Spleen (tissue), 11 donors: ENCODE data around the gene METTL26. TPM values are rescaled to one million over a fixed set of nuclear protein-coding genes. Genes with fewer than 3 reads are reported as not detected.
A peak's percentile ranks its signal among the peaks of the same experiment; 100 is the strongest.

Source experiments
- DNase-seq: peaks from one replicate; pipeline ENCODE4 v3.0.0-alpha.2; 2020
- H3K27ac ChIP-seq, 8 donors: fragments of 200-600 bp; sonication (generic) in 7 of 8; 1 replicate in 4 of 8; 2 replicates in 4 of 8; pipeline versions ENCODE4 v1.5.0 to v1.8.0; 2016 to 2021; ENCODE audit warnings: inconsistent platforms in 4 of 8, mild to moderate bottlenecking in 4 of 8, moderate library complexity in 1 of 8
- H3K27me3 ChIP-seq, 7 donors: fragments of 200-600 bp; sonication (generic) in 6 of 7; replicated peaks in 1 of 7; 1 replicate in 4 of 7; 2 replicates in 3 of 7; pipeline versions ENCODE4 v1.5.0 to v1.8.0; 2016 to 2021; ENCODE audit warnings: inconsistent platforms in 3 of 7, mild to moderate bottlenecking in 1 of 7
- H3K36me3 ChIP-seq, 6 donors: fragments of 200-600 bp; sonication (generic) in 5 of 6; 1 replicate in 4 of 6; 2 replicates in 2 of 6; pipeline versions ENCODE4 v1.5.0 to v1.8.0; 2016 to 2021; ENCODE audit warnings: inconsistent platforms in 2 of 6
- H3K4me1 ChIP-seq, 6 donors: fragments of 200-600 bp; sonication (generic) in 5 of 6; 1 replicate in 3 of 6; 2 replicates in 3 of 6; pipeline versions ENCODE4 v1.5.0 to v1.8.0; 2016 to 2021; ENCODE audit warnings: inconsistent platforms in 3 of 6
- H3K4me3 ChIP-seq, 8 donors: fragments of 200-600 bp; sonication (generic) in 7 of 8; 1 replicate in 4 of 8; 2 replicates in 4 of 8; pipeline versions ENCODE4 v1.5.0 to v1.8.0; 2016 to 2021; ENCODE audit warnings: inconsistent platforms in 4 of 8, mild to moderate bottlenecking in 4 of 8, moderate library complexity in 2 of 8
- H3K9me3 ChIP-seq, 8 donors: fragments of 200-600 bp; sonication (generic) in 7 of 8; 1 replicate in 4 of 8; 2 replicates in 4 of 8; pipeline versions ENCODE4 v1.5.0 to v1.8.0; 2016 to 2021; ENCODE audit warnings: inconsistent platforms in 4 of 8
- CTCF ChIP-seq, 11 experiments: fragments of 200-600 bp in 7 of 11; fragments of 450-650 bp in 4 of 11; sonication (generic) in 4 of 11; IDR thresholded peaks in 8 of 11; conservative IDR thresholded peaks in 3 of 11; 1 replicate in 7 of 11; 2 replicates in 4 of 11; pipeline versions ENCODE4 v1.4.0 to v1.8.0; 2016 to 2021; ENCODE audit warnings: antibody characterized with exemption in 11 of 11, inconsistent platforms in 4 of 11, mild to moderate bottlenecking in 1 of 11
- POLR2A ChIP-seq, 3 donors: fragments of 450-650 bp; IDR thresholded peaks; one replicate each; pipeline ENCODE4 v1.5.1; 2017; ENCODE audit warnings: antibody characterized with exemption in 3 of 3, mild to moderate bottlenecking in 1 of 3
- POLR2AphosphoS5 ChIP-seq, 3 donors: sonication (generic); formaldehyde crosslinking; IDR thresholded peaks; one replicate each; pipeline ENCODE4 v1.5.1; 2017; ENCODE audit warnings: antibody characterized with exemption in 3 of 3
- WGBS, 5 donors: extraction: QIAGEN DNeasy Blood & Tissue Kit in 3 of 5; methylation state at CpG; one replicate each; pipeline versions ENCODE4 v1.1.5 to v1.1.7; 2013 to 2018; 5-methylcytosine and 5-hydroxymethylcytosine counted together
- intact Hi-C: fragments of 100-400 bp; cut with DNase I; formaldehyde crosslinking; loops from one replicate; pipeline ENCODE4 v1.15.0; 2023; ENCODE audit warnings: low total_unique reads
- polyA plus RNA-seq, 3 donors: library from polyadenylated mRNA; stranded (reverse); fragments of 200-250 nt; gene quantifications; one replicate each; pipeline ENCODE4 v1.2.1, GENCODE V29; 2013
- total RNA-seq, 7 donors: library from RNA; depleted of rRNA in 3 of 7; stranded (reverse); fragments of >200 nt in 3 of 7; fragmentation: NEBNext Ultra II Directional in 4 of 7; extraction: Animal tissue kit (Norgen Biotek cat#: 25700) in 4 of 7; gene quantifications; one replicate each; pipeline versions ENCODE4 v1.1.0 to v1.2.1, GENCODE V29; 2016 to 2021
- donor health status: healthy with polysubstance abuse.
- donor health status: DM: no; HTN: no; CAD: no; lungs with moderate emphysema.
- donor health status: DM: no; HTN: no; CAD: no.
- donor health status: Bipolar disorder and iron deficiency.
- donor health status: healthy.
- donor health status: DM: no; HTN: no; CAD: no.
- donor health status: DM: yes; HTN: yes; CAD: no.

The METTL26 gene
- total and polyA plus RNA-seq, 10 donors, result 39.6 to 165 (median 59.4) TPM

GRCh38 chr16:674214-674881 is 38.2 kb upstream of the METTL26 start:
- DNase-seq, result no peak
- Histone ChIP-seq H3K9me3 (no peaks in the 10 kb centered on the region), H3K4me1 (peaks cover 14 to 68% (median 38%) of the 10 kb centered on the region in 6 donors), H3K27me3 (peaks cover 0 to 39% (median 15%) of the 10 kb centered on the region in 7 donors), H3K4me3 (no peak overlapping the region), H3K27ac (peak overlapping the region in 5 of 8 donors; percentile 37 to 61 (median 46)), H3K36me3 (peaks cover 0 to 53% (median 44%) of the 10 kb centered on the region in 6 donors)
- WGBS, 5 donors, result 73 to 83% (median 78%) methylated on average over 13 to 22 of the region's 22 CpGs
- TF ChIP-seq CTCF (IDR thresholded peaks at IDR 0.05 in 8 of 11, conservative IDR thresholded peaks at IDR 0.05 in 3 of 11) (no peak), POLR2AphosphoS5 (IDR thresholded peaks at IDR 0.05) (peak; percentile 8 to 63 (median 62))
- intact Hi-C loops, result no loop called here

DNA sequence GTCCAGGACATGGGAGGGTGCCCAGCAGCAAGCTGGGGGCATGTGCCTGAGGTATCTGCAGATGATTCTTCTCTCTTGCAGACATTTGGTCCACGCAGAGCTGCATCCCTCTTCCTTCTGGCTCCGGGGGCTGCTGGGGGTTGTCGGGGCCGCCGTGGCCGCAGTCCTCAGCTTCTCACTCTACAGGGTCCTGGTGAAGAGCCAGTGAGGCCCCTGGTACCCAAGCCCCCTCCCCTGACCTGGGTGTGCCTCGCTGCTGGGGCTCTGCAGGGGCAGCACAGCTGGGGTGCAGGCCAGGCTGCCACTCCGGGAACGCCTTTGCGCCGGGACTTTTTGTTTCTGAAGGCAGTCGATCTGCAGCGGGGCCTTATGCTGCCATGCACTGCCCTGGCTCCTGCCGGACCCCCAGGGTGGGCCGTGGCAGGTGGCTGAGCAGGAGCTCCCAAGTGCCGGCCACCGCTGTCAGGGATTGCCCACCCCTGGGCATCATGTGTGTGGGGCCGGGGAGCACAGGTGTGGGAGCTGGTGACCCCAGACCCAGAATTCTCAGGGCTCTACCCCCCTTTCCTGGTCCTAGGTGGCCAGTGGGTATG is 37.4 kb upstream of the METTL26 start:
- WGBS, 5 donors, result 89 to 96% (median 94%) methylated on average over 5 to 18 of the region's 18 CpGs
- TF ChIP-seq POLR2A (IDR thresholded peaks at IDR 0.05) (no peak), POLR2AphosphoS5 (IDR thresholded peaks at IDR 0.05) (peak in 1 of 3 donors; percentile 16)

DNA sequence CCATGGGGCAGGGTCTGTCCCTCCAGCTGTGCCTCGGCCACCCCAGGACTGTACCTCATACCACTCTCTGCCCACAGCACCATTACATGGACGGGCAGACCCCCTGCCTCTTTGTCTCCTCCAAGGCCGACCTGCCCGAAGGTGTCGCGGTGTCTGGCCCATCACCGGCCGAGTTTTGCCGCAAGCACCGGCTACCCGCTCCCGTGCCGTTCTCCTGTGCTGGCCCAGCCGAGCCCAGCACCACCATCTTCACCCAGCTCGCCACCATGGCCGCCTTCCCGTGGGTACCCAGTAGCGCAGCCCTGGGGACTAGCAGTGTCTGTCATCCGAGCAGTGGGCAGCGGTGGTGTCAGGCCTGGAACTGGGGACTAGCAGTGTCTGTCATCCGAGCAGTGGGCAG is 36.7 kb upstream of the METTL26 start:
- no peak for DNase-seq
- 92 to 97% (median 96%) methylated on average over 17 to 21 of the region's 21 CpGs for WGBS, 5 donors
- TF ChIP-seq POLR2AphosphoS5 (IDR thresholded peaks at IDR 0.05), result no peak
- TF ChIP-seq POLR2A (IDR thresholded peaks at IDR 0.05), result no peak
- TF ChIP-seq CTCF (IDR thresholded peaks at IDR 0.05 in 8 of 11, conservative IDR thresholded peaks at IDR 0.05 in 3 of 11), result no peak
- peaks cover 21 to 70% (median 45%) of the 10 kb centered on the region in 6 donors for H3K4me1 ChIP-seq
- H3K27me3 ChIP-seq, result peaks cover 0 to 36% (median 15%) of the 10 kb centered on the region in 7 donors
- H3K4me3 ChIP-seq, result no peak overlapping the region
- H3K9me3 ChIP-seq, result no peaks in the 10 kb centered on the region
- peaks cover 0 to 57% (median 45%) of the 10 kb centered on the region in 6 donors for H3K36me3 ChIP-seq
- no peak overlapping the region for H3K27ac ChIP-seq
- intact Hi-C loops, result no loop called here

More for the DNA sequence above, 37.4 kb upstream of the METTL26 start:
- H3K9me3 ChIP-seq, result no peaks in the 10 kb centered on the region
- H3K36me3 ChIP-seq, result peaks cover 0 to 57% (median 45%) of the 10 kb centered on the region in 6 donors
- peaks cover 21 to 68% (median 41%) of the 10 kb centered on the region in 6 donors for H3K4me1 ChIP-seq
- peaks cover 0 to 39% (median 15%) of the 10 kb centered on the region in 7 donors for H3K27me3 ChIP-seq
- no peak overlapping the region for H3K4me3 ChIP-seq
- intact Hi-C loops, result no loop called here
- DNase-seq, result no peak
- peak overlapping the region in 5 of 8 donors; percentile 37 to 61 (median 46) for H3K27ac ChIP-seq

DNA sequence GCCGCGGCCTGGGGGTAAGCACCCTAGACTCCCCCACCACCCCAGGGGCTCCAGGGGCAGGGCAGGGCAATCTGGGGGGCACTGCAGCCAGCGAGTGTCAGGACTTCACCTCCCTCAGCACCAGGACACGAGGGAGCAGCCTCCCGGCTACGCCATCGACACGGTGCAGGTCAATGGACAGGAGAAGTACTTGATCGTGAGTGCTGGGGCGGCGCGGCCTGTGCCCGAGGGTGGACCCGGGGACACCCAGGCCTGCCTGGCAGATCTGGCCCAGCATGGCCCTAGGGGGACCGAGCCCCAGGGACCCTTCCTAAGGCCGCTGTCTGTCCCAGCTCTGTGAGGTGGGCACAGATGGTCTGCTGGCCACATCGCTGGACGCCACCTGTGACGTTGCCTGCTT is 36.3 kb upstream of the METTL26 start:
- DNase-seq, result no peak
- no peak overlapping the region for H3K27ac ChIP-seq
- H3K36me3 ChIP-seq, result peaks cover 0 to 57% (median 45%) of the 10 kb centered on the region in 6 donors
- TF ChIP-seq CTCF (IDR thresholded peaks at IDR 0.05 in 8 of 11, conservative IDR thresholded peaks at IDR 0.05 in 3 of 11) (no peak), POLR2AphosphoS5 (IDR thresholded peaks at IDR 0.05) (no peak), POLR2A (IDR thresholded peaks at IDR 0.05) (no peak)
- WGBS, 5 donors, result 82 to 98% (median 96%) methylated on average over 7 to 19 of the region's 19 CpGs
- H3K4me1 ChIP-seq, result peaks cover 24 to 71% (median 49%) of the 10 kb centered on the region in 6 donors
- H3K27me3 ChIP-seq, result peaks cover 0 to 31% (median 15%) of the 10 kb centered on the region in 7 donors
- intact Hi-C loops, result no loop called here
- H3K4me3 ChIP-seq, result no peak overlapping the region
- no peaks in the 10 kb centered on the region for H3K9me3 ChIP-seq
